H9 (cell line): ENCODE data around the gene C10orf71. TPM values are rescaled to one million over a fixed set of nuclear protein-coding genes. Genes with fewer than 3 reads are reported as not detected.

ENCODE experiments used
- DNase-seq: peaks from one replicate; pipeline ENCODE4 v3.0.0-alpha.2; 2017
- H2AFZ ChIP-seq: one replicate; pipeline ENCODE4 v1.6.1; 2013; ENCODE audit warnings: mild to moderate bottlenecking, low read length, control low read depth, moderate library complexity
- H2AK5ac ChIP-seq: 2 replicates; pipeline ENCODE4 v1.6.1; 2013; ENCODE audit warnings: low read length, control low read depth, mixed read lengths; ENCODE audit not compliant: insufficient read length
- H2BK120ac ChIP-seq: one replicate; pipeline ENCODE4 v1.6.1; 2013; ENCODE audit warnings: low read depth, mild to moderate bottlenecking, low read length, control low read depth, inconsistent platforms; ENCODE audit not compliant: poor library complexity, severe bottlenecking
- H2BK12ac ChIP-seq: 2 replicates; pipeline ENCODE4 v1.6.1; 2013; ENCODE audit warnings: low read length, control low read depth, mixed read lengths, low read depth; ENCODE audit not compliant: insufficient read length
- H2BK15ac ChIP-seq: 2 replicates; pipeline ENCODE4 v1.6.1; 2013; ENCODE audit warnings: low read depth, low read length, control low read depth
- H2BK20ac ChIP-seq: one replicate; pipeline ENCODE4 v1.6.1; 2013; ENCODE audit warnings: low read depth, mild to moderate bottlenecking, low read length, control low read depth, inconsistent platforms; ENCODE audit not compliant: poor library complexity, severe bottlenecking
- H2BK5ac ChIP-seq: 2 replicates; pipeline ENCODE4 v1.6.1; 2013; ENCODE audit warnings: low read length, control low read depth, mixed read lengths; ENCODE audit not compliant: insufficient read length
- H3K14ac ChIP-seq: 2 replicates; pipeline ENCODE4 v1.6.1; 2013; ENCODE audit warnings: low read length, control low read depth; ENCODE audit not compliant: insufficient read depth
- H3K18ac ChIP-seq: 2 replicates; pipeline ENCODE4 v1.6.1; 2013; ENCODE audit warnings: low read depth, mild to moderate bottlenecking, mixed read lengths, low read length, control low read depth; ENCODE audit not compliant: insufficient read length
- H3K23ac ChIP-seq: 2 replicates; pipeline ENCODE4 v1.6.1; 2013; ENCODE audit warnings: low read length, control low read depth, mixed read lengths, low read depth; ENCODE audit not compliant: insufficient read length
- H3K23me2 ChIP-seq: 2 replicates; pipeline ENCODE4 v1.6.1; 2013; ENCODE audit warnings: low read depth, mild to moderate bottlenecking, mixed read lengths, low read length, control low read depth; ENCODE audit not compliant: insufficient read length, poor library complexity, severe bottlenecking
- H3K27ac ChIP-seq: 2 replicates; pipeline ENCODE4 v1.5.1; 2013; ENCODE audit warnings: low read length, control low read depth, mixed read lengths, low read depth; ENCODE audit not compliant: insufficient read length
- H3K27me3 ChIP-seq: 2 replicates; pipeline ENCODE4 v1.6.1; 2013; ENCODE audit warnings: low read length, control low read depth, inconsistent platforms; ENCODE audit not compliant: insufficient read depth
- H3K4ac ChIP-seq: 2 replicates; pipeline ENCODE4 v1.6.1; 2013; ENCODE audit warnings: low read depth, mild to moderate bottlenecking, control low read depth, inconsistent platforms, low read length, moderate library complexity
- H3K4me1 ChIP-seq: 2 replicates; pipeline ENCODE4 v1.6.1; 2013; ENCODE audit warnings: low read length, control low read depth, inconsistent platforms; ENCODE audit not compliant: insufficient read depth
- H3K4me2 ChIP-seq: 2 replicates; pipeline ENCODE4 v1.6.1; 2013; ENCODE audit warnings: low read length, control low read depth, mixed read lengths; ENCODE audit not compliant: insufficient read length, insufficient read depth
- H3K56ac ChIP-seq: 2 replicates; pipeline ENCODE4 v1.6.1; 2013; ENCODE audit warnings: low read depth, mild to moderate bottlenecking, mixed read lengths, low read length, control low read depth; ENCODE audit not compliant: insufficient read length
- H3K79me1 ChIP-seq: 2 replicates; pipeline ENCODE4 v1.6.1; 2013; ENCODE audit warnings: low read depth, mild to moderate bottlenecking, moderate library complexity, low read length, control low read depth, inconsistent platforms; ENCODE audit not compliant: insufficient read depth, poor library complexity, severe bottlenecking
- H3K79me2 ChIP-seq: 2 replicates; pipeline ENCODE4 v1.6.1; 2013; ENCODE audit warnings: low read length, control low read depth, inconsistent platforms; ENCODE audit not compliant: insufficient read depth
- H3K9ac ChIP-seq: 2 replicates; pipeline ENCODE4 v1.6.1; 2013; ENCODE audit warnings: low read length, control low read depth, mixed read lengths; ENCODE audit not compliant: insufficient read length; ENCODE audit errors: extremely low read depth
- H3K9me3 ChIP-seq: one replicate; pipeline ENCODE4 v1.6.1; 2013; ENCODE audit warnings: low read depth, low read length, inconsistent platforms; ENCODE audit not compliant: control insufficient read depth
- H3T11ph ChIP-seq: one replicate; pipeline ENCODE4 v1.6.1; 2013; ENCODE audit warnings: mild to moderate bottlenecking, low read length, control low read depth, inconsistent platforms
- H4K20me1 ChIP-seq: one replicate; pipeline ENCODE4 v1.6.1; 2013; ENCODE audit not compliant: control insufficient read depth, insufficient read length, insufficient read depth
- H4K5ac ChIP-seq: 2 replicates; pipeline ENCODE4 v1.6.1; 2013; ENCODE audit warnings: low read depth, mild to moderate bottlenecking, mixed read lengths, low read length, control low read depth; ENCODE audit not compliant: insufficient read length
- H4K8ac ChIP-seq: replicated peaks from 2 replicates; pipeline ENCODE4 v1.6.1; 2013; ENCODE audit warnings: low read length, control low read depth, mixed read lengths, low read depth; ENCODE audit not compliant: insufficient read length
- H4K91ac ChIP-seq: 2 replicates; pipeline ENCODE4 v1.6.1; 2013; ENCODE audit warnings: low read depth, mild to moderate bottlenecking, moderate library complexity, mixed read lengths, low read length, control low read depth; ENCODE audit not compliant: insufficient read length
- H3K27ac Mint-ChIP-seq, 3 experiments: 2 replicates in 2 of 3; 3 replicates in 1 of 3; pipeline ENCODE4 v1.8.0; 2020 to 2021; ENCODE audit warnings: mixed read lengths in 3 of 3, mild to moderate bottlenecking in 1 of 3, moderate library complexity in 1 of 3
- H3K27me3 Mint-ChIP-seq: 2 replicates; pipeline ENCODE4 v1.8.0; 2021; ENCODE audit warnings: low read depth, mild to moderate bottlenecking, moderate library complexity, mixed read lengths
- H3K36me3 Mint-ChIP-seq, 3 experiments: 2 replicates in 2 of 3; 3 replicates in 1 of 3; pipeline ENCODE4 v1.8.0; 2020 to 2021; ENCODE audit warnings: low read depth in 3 of 3, mixed read lengths in 3 of 3; ENCODE audit not compliant: insufficient read depth in 1 of 3
- H3K4me1 Mint-ChIP-seq, 2 experiments: 2 replicates each; pipeline ENCODE4 v1.8.0; 2020; ENCODE audit warnings: mixed read lengths in 2 of 2
- H3K4me3 Mint-ChIP-seq, 2 experiments: 2 replicates in 1 of 2; 3 replicates in 1 of 2; pipeline ENCODE4 v1.8.0; 2020 to 2021; ENCODE audit warnings: mild to moderate bottlenecking in 2 of 2, mixed read lengths in 2 of 2, moderate library complexity in 1 of 2
- H3K9me3 Mint-ChIP-seq, 2 experiments: 2 replicates in 1 of 2; 3 replicates in 1 of 2; pipeline ENCODE4 v1.8.0; 2020; ENCODE audit warnings: mild to moderate bottlenecking in 2 of 2, mixed read lengths in 2 of 2, moderate library complexity in 1 of 2
- WGBS: extraction: QIAGEN DNeasy Blood & Tissue Kit; methylation state at CpG from one replicate; pipeline ENCODE4 v1.1.7; 2013; ENCODE audit warnings: missing lambda C conversion rate, low lambda C conversion rate, mixed read lengths; ENCODE audit not compliant: insufficient read length; ENCODE audit errors: extremely low coverage; 5-methylcytosine and 5-hydroxymethylcytosine counted together
- total RNA-seq: library from RNA; stranded (reverse); gene quantifications from 2 replicates; pipeline ENCODE4 v1.2.1, GENCODE V29; 2021
- TF ChIP-seq, protein P1 (sequence below): fragments of 200-600 bp; sonication (generic); conservative IDR thresholded peaks from 3 replicates; pipeline ENCODE4 v1.8.0; 2021; ENCODE audit warnings: antibody characterized with exemption, mild to moderate bottlenecking

Gene C10orf71
- total RNA-seq, 1 experiment from 2014 or later = not detected

DNA sequence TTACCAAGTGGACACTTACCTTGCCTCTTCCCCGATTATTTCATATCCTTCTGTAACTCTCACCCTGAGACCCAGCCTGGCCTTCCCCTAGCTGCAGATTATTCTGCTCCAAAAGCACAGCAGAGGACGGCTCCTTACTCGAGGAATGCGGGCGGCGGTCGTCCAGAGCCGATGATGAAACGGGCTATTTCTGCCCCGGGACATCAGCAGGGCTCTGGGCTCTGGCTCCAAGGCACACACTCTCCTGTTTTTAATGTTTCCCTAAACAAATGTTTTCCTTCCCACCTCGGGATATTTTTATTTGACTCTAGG lies 343 bp upstream of the C10orf71 start:
- Histone ChIP-seq H4K91ac (no peak overlapping the region), H3K9me3 (no peaks in the 10 kb centered on the region), H2BK12ac (no peak overlapping the region), H2BK120ac (no peak overlapping the region), H3K14ac (no peak overlapping the region), H2BK20ac (no peak overlapping the region), H4K5ac (no peak overlapping the region), H3K18ac (no peak overlapping the region), H2BK15ac (no peak overlapping the region), H4K8ac (no peak overlapping the region), H3K27me3 (no peaks in the 10 kb centered on the region), H2AK5ac (no peak overlapping the region), H3K27ac (no peak overlapping the region), H3K4me2 (no peak overlapping the region), H3K23me2 (no peaks in the 10 kb centered on the region), H3T11ph (no peak overlapping the region), H3K4ac (no peak overlapping the region), H3K4me1 (no peaks in the 10 kb centered on the region; the same call in 1 of the 2 replicates), H4K20me1 (no peaks in the 10 kb centered on the region), H3K79me2 (no peaks in the 10 kb centered on the region), H2AFZ (no peak overlapping the region), H3K79me1 (no peaks in the 10 kb centered on the region), H3K56ac (no peak overlapping the region), H3K9ac (no peak overlapping the region), H3K23ac (no peak overlapping the region), H2BK5ac (no peak overlapping the region)
- peaks cover 32 to 36% of the 10 kb centered on the region in 2 experiments for H3K4me1 Mint-ChIP-seq
- H3K27me3 Mint-ChIP-seq = peaks cover 19% of the 10 kb centered on the region
- WGBS = no CpG with 5 or more reads among the region's 11 CpGs
- no peaks in the 10 kb centered on the region; a peak in 1 of 7 replicates for H3K36me3 Mint-ChIP-seq
- H3K4me3 Mint-ChIP-seq = no peak overlapping the region
- no peaks in the 10 kb centered on the region for H3K9me3 Mint-ChIP-seq
- DNase-seq = no peak
- no peak overlapping the region for H3K27ac Mint-ChIP-seq
- TF ChIP-seq, protein P1, sequence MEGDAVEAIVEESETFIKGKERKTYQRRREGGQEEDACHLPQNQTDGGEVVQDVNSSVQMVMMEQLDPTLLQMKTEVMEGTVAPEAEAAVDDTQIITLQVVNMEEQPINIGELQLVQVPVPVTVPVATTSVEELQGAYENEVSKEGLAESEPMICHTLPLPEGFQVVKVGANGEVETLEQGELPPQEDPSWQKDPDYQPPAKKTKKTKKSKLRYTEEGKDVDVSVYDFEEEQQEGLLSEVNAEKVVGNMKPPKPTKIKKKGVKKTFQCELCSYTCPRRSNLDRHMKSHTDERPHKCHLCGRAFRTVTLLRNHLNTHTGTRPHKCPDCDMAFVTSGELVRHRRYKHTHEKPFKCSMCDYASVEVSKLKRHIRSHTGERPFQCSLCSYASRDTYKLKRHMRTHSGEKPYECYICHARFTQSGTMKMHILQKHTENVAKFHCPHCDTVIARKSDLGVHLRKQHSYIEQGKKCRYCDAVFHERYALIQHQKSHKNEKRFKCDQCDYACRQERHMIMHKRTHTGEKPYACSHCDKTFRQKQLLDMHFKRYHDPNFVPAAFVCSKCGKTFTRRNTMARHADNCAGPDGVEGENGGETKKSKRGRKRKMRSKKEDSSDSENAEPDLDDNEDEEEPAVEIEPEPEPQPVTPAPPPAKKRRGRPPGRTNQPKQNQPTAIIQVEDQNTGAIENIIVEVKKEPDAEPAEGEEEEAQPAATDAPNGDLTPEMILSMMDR = no peak
